Heart left ventricle (tissue), 13 donors: ENCODE measurements around the gene TMEM272.

Source experiments
- CTCF ChIP-seq, 12 donors: fragments of 200-600 bp; sonication (generic) in 4 of 12; IDR thresholded peaks; one replicate each; pipeline versions ENCODE4 v1.5.0 to v1.8.0; 2018 to 2022; ENCODE audit warnings: antibody characterized with exemption in 12 of 12, mild to moderate bottlenecking in 5 of 12
- POLR2A ChIP-seq, 2 donors: fragments of 450-650 bp; IDR thresholded peaks; one replicate each; pipeline ENCODE4 v1.6.1; 2017; ENCODE audit warnings: antibody characterized with exemption in 2 of 2, mild to moderate bottlenecking in 2 of 2, moderate library complexity in 2 of 2
- donor health status: ischemic (EF 13 %, LVEDD 7.1; RV severe dilation, severe dysfunction).
- donor health status: DM: no; HTN: yes; CAD: no.
- donor health status: DM: no; HTN: no; CAD: no.
- donor health status: ischemic (EF 25% LVEDD 6.9; RV normal size, moderate dysfunction).
- donor health status: ischemic (EF 25% LVEDD 5.7; RV mildly dilated, moderate dysfunction).
- donor health status: ischemic (EF 35%, LVEDD 5.7; RV mildly dilated, moderate dysfunction).
- donor health status: nonischemic (EF 11% LVEDD 7.7; RV severe dilation, severe dysfunction).
- donor health status: DM: yes; HTN: yes; CAD: no.
- donor health status: PGD.
- donor health status: ischemic (EF 29% LVEDD 5.4; RV normal size, mild dysfunction).
- donor health status: nonischemic (EF 23%, LVEDD 6.1; RV moderate dilation, normal function).

GRCh38 chr13:51815848-51816247 is 29.1 kb downstream of the TMEM272 start:
- TF ChIP-seq POLR2A (IDR thresholded peaks at IDR 0.05), result no peak
- TF ChIP-seq CTCF (IDR thresholded peaks at IDR 0.05), result no peak
